Measurements from ENCODE around the gene SFPQ. TPM values are rescaled to one million over a fixed set of nuclear protein-coding genes. Genes with fewer than 3 reads are reported as not detected.
"Not testable (repeated sequence)": the region's sequence is repeated elsewhere in the genome, so short reads cannot be mapped to it uniquely, and the experiment has no call there.

SFPQ gene
- total and polyA plus RNA-seq, 2 donors from 2014 or later, result 140 to 248 TPM

GRCh38 chr1:35137590-35137989 is 55.4 kb downstream of the SFPQ start:
- FAIRE-seq, result not testable (repeated sequence)

GRCh38 chr1:35136780-35137179 is 56.2 kb downstream of the SFPQ start:
- no peak overlapping the region for H3K9ac ChIP-seq (ENCODE audit: low read length in 3 of 3)
- H3K36me3 ChIP-seq (ENCODE audit: control insufficient read depth in 2 of 3, insufficient read depth in 3 of 3, low read length in 3 of 3), result no peaks in the 10 kb centered on the region
- intact Hi-C loops (cut with DNase I), result no loop called here
- no peak overlapping the region for H3K4me3 ChIP-seq (ENCODE audit: low read length in 3 of 3)
- H3K9me3 ChIP-seq (ENCODE audit: control insufficient read depth in 2 of 3, insufficient read depth in 1 of 3, low read length in 3 of 3), result no peaks in the 10 kb centered on the region
- H3K27ac ChIP-seq (ENCODE audit: low read depth in 2 of 2, low read length in 2 of 2), result no peak overlapping the region
- FAIRE-seq (no peak), DNase-seq (no peak)
- H3K4me1 ChIP-seq (ENCODE audit: control insufficient read depth in 2 of 3, insufficient read depth in 2 of 3, low read depth in 1 of 3, low read length in 3 of 3), result no peaks in the 10 kb centered on the region
- no peak for TF ChIP-seq CTCF (IDR thresholded peaks at IDR 0.05; ENCODE audit: borderline replicate concordance, extremely low read depth, insufficient read depth)
- no peaks in the 10 kb centered on the region for H3K27me3 ChIP-seq (ENCODE audit: control insufficient read depth, insufficient read depth, low read length)

More at GRCh38 chr1:35137590-35137989, 55.4 kb downstream of the SFPQ start:
- DNase-seq; H3K36me3 ChIP-seq (ENCODE audit: control insufficient read depth in 2 of 3, insufficient read depth in 3 of 3, low read length in 3 of 3); H3K4me3 ChIP-seq (ENCODE audit: low read length in 3 of 3); H3K9ac ChIP-seq (ENCODE audit: low read length in 3 of 3); H3K4me1 ChIP-seq (ENCODE audit: control insufficient read depth in 2 of 3, insufficient read depth in 2 of 3, low read depth in 1 of 3, low read length in 3 of 3); H3K9me3 ChIP-seq (ENCODE audit: control insufficient read depth in 2 of 3, insufficient read depth in 1 of 3, low read length in 3 of 3); intact Hi-C loops (cut with DNase I); H3K27ac ChIP-seq (ENCODE audit: low read depth in 2 of 2, low read length in 2 of 2); H3K27me3 ChIP-seq (ENCODE audit: control insufficient read depth, insufficient read depth, low read length): not testable (repeated sequence)

Other genes with a start within 250 kb of the SFPQ start
- gene TMEM35B, start 207.8 kb downstream of the SFPQ start, total RNA-seq, result 44.2 TPM
- gene TMEM35B, start 207.8 kb downstream of the SFPQ start, polyA plus RNA-seq (ENCODE audit: insufficient read depth, low read depth, low replicate concordance), result 48.3 TPM
- gene ZMYM6, start 161.2 kb downstream of the SFPQ start, total RNA-seq, result 23.8 TPM
- 8.8 TPM for gene ZMYM6, start 161.2 kb downstream of the SFPQ start, polyA plus RNA-seq (ENCODE audit: insufficient read depth, low read depth, low replicate concordance)
- 18.9 TPM for gene ZMYM1, start 113.8 kb downstream of the SFPQ start, total RNA-seq
- gene ZMYM1, start 113.8 kb downstream of the SFPQ start, polyA plus RNA-seq (ENCODE audit: insufficient read depth, low read depth, low replicate concordance), result 2.9 TPM
- gene ZMYM4, start 75.6 kb upstream of the SFPQ start, total RNA-seq, result 64.4 TPM
- gene ZMYM4, start 75.6 kb upstream of the SFPQ start, polyA plus RNA-seq (ENCODE audit: insufficient read depth, low read depth, low replicate concordance), result 11.2 TPM